ENCODE results near the gene TBX20. TPM values are rescaled to one million over a fixed set of nuclear protein-coding genes. Genes with fewer than 3 reads are reported as not detected.

TBX20 gene, protein sequence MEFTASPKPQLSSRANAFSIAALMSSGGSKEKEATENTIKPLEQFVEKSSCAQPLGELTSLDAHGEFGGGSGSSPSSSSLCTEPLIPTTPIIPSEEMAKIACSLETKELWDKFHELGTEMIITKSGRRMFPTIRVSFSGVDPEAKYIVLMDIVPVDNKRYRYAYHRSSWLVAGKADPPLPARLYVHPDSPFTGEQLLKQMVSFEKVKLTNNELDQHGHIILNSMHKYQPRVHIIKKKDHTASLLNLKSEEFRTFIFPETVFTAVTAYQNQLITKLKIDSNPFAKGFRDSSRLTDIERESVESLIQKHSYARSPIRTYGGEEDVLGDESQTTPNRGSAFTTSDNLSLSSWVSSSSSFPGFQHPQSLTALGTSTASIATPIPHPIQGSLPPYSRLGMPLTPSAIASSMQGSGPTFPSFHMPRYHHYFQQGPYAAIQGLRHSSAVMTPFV
- total RNA-seq (2014; rRNA removed; shearing (Covaris generic)) = 0.12 and 0.69 TPM in 2 replicates
- polyA plus RNA-seq (2016; fragmentation: Nextera tagmentation; extraction: Ambion mirVana) = not detected in 2 replicates
- long read RNA-seq = 0 reads

DNA sequence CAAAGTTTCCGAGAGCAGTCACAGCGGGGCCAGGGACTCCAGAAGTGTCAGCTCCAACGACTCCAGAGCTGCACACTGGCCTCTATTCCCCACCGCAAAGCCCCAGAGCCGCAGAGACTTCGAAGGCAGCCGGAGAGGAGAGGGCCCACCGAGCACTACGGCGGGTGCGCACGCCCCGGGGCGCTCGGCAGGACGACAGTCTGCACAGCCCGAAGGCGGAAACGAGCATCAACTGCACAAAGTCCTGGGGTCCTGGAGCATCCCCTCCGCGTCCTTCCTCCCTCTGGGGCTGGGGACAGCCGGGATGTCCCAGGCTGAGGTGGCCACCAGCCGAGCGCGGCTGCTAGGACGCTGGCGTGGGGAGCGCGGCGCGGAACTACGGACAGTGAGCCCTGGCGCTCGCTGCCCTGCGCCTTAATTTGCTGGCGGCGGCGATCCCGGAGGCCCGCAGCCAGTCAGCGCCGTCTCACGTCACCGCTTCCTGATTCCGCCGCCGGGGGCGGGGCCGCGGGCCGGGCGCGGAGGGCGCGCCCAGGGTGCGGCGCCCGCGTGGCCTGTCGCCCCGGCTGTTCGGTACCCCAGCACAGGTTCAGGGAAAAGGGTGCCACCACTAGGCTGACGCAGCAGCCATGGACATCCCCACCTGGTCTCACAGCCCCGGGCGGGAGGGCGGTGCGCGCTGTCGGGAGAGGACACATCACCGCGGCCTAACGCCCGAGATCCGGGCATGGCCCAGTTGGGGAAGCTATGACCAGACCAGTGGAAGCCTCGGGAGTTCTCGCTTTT is at the start of gene TBX20:
Gene TBX20, minus strand, starts transcription at position 391 of the 786 bp plus-strand sequence. CDS start 480 bp downstream, outside the sequence.
- peaks cover 100% of the 10 kb centered on the region for H3K27me3 ChIP-seq (ENCODE audit: insufficient read depth)
- peaks cover 20% of the 10 kb centered on the region for H4K20me1 ChIP-seq (replicated peaks; ENCODE audit: insufficient read depth)
- H3K4me1 ChIP-seq (ENCODE audit: insufficient read depth) = peaks cover 69% of the 10 kb centered on the region
- peak within 1 kb of the TSS; percentile 66 for H3K4me3 ChIP-seq
- H3K36me3 ChIP-seq (ENCODE audit: insufficient read depth) = no peaks in the 10 kb centered on the region
- no peak within 1 kb of the TSS for H3K27ac ChIP-seq (ENCODE audit: low read depth)
- Mint-ChIP-seq H3K27me3 (ENCODE audit: insufficient read depth, low read depth, poor library complexity) (peaks cover 96% of the 10 kb centered on the region), H3K4me1 (peaks cover 53% of the 10 kb centered on the region), H3K36me3 (ENCODE audit: low read depth) (no peaks in the 10 kb centered on the region), H3K4me3 (peak within 1 kb of the TSS; percentile 79), H3K27ac (no peak within 1 kb of the TSS), H3K9me3 (no peaks in the 10 kb centered on the region; the same call in 2 of the 3 replicates)
- no peaks in the 10 kb centered on the region for H3K79me2 ChIP-seq (replicated peaks; ENCODE audit: insufficient read depth)
- ATAC-seq = peak; percentile 41
- peak; percentile 82 for DNase-seq (ENCODE audit: low spot score)
- H3F3A ChIP-seq (replicated peaks; ENCODE audit: low read depth) = peaks cover 21% of the 10 kb centered on the region; the same call in 1 of the 2 replicates
- TF ChIP-seq POLR2AphosphoS5 (IDR thresholded peaks at IDR 0.05; ENCODE audit: low read depth) (no peak), EZH2phosphoT487 (IDR thresholded peaks at IDR 0.05; ENCODE audit: unreplicated experiment) (peak; percentile 49)
- H3K9me2 ChIP-seq (ENCODE audit: insufficient read depth) = no peaks in the 10 kb centered on the region
- peak within 1 kb of the TSS; percentile 99 for H2AFZ ChIP-seq
- H3K4me2 ChIP-seq = peak within 1 kb of the TSS; percentile 92

DNA sequence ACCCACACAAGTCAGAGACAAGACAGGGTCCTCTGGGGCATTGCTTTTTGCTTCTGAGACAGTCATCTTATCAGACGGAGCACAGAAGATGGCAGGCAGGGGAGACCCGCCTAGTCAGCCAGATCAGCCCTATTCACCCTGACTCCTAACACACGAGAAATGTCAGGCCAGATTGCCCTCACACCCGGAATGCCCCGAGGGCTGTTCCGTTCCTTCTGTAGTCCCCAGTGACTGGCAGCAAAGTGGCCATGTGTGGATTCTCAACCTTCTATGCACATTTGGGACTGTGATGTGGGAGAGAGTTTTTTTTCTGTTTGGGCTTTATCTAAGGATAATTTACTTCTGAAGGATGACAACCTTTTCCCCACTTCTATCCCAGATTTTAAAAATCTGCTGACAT is 35.5 kb upstream of the TBX20 start:
- H3K4me1 Mint-ChIP-seq = no peaks in the 10 kb centered on the region; the same call in 2 of the 3 replicates
- H3K27ac ChIP-seq (ENCODE audit: low read depth) = no peak overlapping the region
- ATAC-seq = no peak
- H3K79me2 ChIP-seq (replicated peaks; ENCODE audit: insufficient read depth) = no peaks in the 10 kb centered on the region
- H3K4me3 ChIP-seq = no peak overlapping the region
- no peaks in the 10 kb centered on the region for H3F3A ChIP-seq (replicated peaks; ENCODE audit: low read depth)
- H3K27me3 ChIP-seq (ENCODE audit: insufficient read depth) = no peaks in the 10 kb centered on the region
- no peak overlapping the region for H3K4me3 Mint-ChIP-seq
- H3K27me3 Mint-ChIP-seq (ENCODE audit: insufficient read depth, low read depth, poor library complexity) = no peaks in the 10 kb centered on the region
- no peak for DNase-seq (ENCODE audit: low spot score)
- no peaks in the 10 kb centered on the region for H4K20me1 ChIP-seq (replicated peaks; ENCODE audit: insufficient read depth)
- H3K36me3 ChIP-seq (ENCODE audit: insufficient read depth) = no peaks in the 10 kb centered on the region
- no peak overlapping the region for H2AFZ ChIP-seq
- H3K4me2 ChIP-seq = no peak overlapping the region
- no peaks in the 10 kb centered on the region for H3K9me2 ChIP-seq (ENCODE audit: insufficient read depth)
- H3K4me1 ChIP-seq (ENCODE audit: insufficient read depth) = no peaks in the 10 kb centered on the region
- TF ChIP-seq NANOG (IDR thresholded peaks at IDR 0.05; ENCODE audit: borderline replicate concordance) (no peak), STAT1 (IDR thresholded peaks at IDR 0.05; ENCODE audit: unreplicated experiment) (no peak), EZH2 (IDR thresholded peaks at IDR 0.05; ENCODE audit: low read depth, unreplicated experiment) (no peak), ZNF114 (CRISPR knock-in tag; IDR thresholded peaks at IDR 0.05) (no peak), EZH2phosphoT487 (IDR thresholded peaks at IDR 0.05; ENCODE audit: unreplicated experiment) (no peak), ZNF331 (CRISPR knock-in tag; IDR thresholded peaks at IDR 0.05; ENCODE audit: low read depth) (no peak)
- TF ChIP-seq, protein P1, sequence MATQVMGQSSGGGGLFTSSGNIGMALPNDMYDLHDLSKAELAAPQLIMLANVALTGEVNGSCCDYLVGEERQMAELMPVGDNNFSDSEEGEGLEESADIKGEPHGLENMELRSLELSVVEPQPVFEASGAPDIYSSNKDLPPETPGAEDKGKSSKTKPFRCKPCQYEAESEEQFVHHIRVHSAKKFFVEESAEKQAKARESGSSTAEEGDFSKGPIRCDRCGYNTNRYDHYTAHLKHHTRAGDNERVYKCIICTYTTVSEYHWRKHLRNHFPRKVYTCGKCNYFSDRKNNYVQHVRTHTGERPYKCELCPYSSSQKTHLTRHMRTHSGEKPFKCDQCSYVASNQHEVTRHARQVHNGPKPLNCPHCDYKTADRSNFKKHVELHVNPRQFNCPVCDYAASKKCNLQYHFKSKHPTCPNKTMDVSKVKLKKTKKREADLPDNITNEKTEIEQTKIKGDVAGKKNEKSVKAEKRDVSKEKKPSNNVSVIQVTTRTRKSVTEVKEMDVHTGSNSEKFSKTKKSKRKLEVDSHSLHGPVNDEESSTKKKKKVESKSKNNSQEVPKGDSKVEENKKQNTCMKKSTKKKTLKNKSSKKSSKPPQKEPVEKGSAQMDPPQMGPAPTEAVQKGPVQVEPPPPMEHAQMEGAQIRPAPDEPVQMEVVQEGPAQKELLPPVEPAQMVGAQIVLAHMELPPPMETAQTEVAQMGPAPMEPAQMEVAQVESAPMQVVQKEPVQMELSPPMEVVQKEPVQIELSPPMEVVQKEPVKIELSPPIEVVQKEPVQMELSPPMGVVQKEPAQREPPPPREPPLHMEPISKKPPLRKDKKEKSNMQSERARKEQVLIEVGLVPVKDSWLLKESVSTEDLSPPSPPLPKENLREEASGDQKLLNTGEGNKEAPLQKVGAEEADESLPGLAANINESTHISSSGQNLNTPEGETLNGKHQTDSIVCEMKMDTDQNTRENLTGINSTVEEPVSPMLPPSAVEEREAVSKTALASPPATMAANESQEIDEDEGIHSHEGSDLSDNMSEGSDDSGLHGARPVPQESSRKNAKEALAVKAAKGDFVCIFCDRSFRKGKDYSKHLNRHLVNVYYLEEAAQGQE (IDR thresholded peaks at IDR 0.05; ENCODE audit: unreplicated experiment) = no peak
- TF ChIP-seq, protein P2, sequence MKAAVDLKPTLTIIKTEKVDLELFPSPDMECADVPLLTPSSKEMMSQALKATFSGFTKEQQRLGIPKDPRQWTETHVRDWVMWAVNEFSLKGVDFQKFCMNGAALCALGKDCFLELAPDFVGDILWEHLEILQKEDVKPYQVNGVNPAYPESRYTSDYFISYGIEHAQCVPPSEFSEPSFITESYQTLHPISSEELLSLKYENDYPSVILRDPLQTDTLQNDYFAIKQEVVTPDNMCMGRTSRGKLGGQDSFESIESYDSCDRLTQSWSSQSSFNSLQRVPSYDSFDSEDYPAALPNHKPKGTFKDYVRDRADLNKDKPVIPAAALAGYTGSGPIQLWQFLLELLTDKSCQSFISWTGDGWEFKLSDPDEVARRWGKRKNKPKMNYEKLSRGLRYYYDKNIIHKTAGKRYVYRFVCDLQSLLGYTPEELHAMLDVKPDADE (IDR thresholded peaks at IDR 0.05) = no peak
- TF ChIP-seq, protein P3, sequence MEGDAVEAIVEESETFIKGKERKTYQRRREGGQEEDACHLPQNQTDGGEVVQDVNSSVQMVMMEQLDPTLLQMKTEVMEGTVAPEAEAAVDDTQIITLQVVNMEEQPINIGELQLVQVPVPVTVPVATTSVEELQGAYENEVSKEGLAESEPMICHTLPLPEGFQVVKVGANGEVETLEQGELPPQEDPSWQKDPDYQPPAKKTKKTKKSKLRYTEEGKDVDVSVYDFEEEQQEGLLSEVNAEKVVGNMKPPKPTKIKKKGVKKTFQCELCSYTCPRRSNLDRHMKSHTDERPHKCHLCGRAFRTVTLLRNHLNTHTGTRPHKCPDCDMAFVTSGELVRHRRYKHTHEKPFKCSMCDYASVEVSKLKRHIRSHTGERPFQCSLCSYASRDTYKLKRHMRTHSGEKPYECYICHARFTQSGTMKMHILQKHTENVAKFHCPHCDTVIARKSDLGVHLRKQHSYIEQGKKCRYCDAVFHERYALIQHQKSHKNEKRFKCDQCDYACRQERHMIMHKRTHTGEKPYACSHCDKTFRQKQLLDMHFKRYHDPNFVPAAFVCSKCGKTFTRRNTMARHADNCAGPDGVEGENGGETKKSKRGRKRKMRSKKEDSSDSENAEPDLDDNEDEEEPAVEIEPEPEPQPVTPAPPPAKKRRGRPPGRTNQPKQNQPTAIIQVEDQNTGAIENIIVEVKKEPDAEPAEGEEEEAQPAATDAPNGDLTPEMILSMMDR (conservative IDR thresholded peaks at IDR 0.05; ENCODE audit: low read depth in 2 of 2) = no peak
- peaks cover 3% of the 10 kb centered on the region; the same call in 2 of the 3 replicates for H3K36me3 Mint-ChIP-seq (ENCODE audit: low read depth)
- peaks cover 8% of the 10 kb centered on the region for H3K9me3 Mint-ChIP-seq
- H3K27ac Mint-ChIP-seq = no peak overlapping the region

All from GM23338 (cell line).